GM12892 (cell line): ENCODE results near the gene BEND4.

Experiments used
- POLR2A ChIP-seq: IDR thresholded peaks from 2 replicates; pipeline ENCODE4 v1.6.1; 2011; ENCODE audit warnings: low read depth, low read length, control low read depth
- TAF1 ChIP-seq: IDR thresholded peaks from 2 replicates; pipeline ENCODE4 v1.6.1; 2011; ENCODE audit warnings: low read depth, mild to moderate bottlenecking, control low read depth, low read length, borderline replicate concordance

DNA sequence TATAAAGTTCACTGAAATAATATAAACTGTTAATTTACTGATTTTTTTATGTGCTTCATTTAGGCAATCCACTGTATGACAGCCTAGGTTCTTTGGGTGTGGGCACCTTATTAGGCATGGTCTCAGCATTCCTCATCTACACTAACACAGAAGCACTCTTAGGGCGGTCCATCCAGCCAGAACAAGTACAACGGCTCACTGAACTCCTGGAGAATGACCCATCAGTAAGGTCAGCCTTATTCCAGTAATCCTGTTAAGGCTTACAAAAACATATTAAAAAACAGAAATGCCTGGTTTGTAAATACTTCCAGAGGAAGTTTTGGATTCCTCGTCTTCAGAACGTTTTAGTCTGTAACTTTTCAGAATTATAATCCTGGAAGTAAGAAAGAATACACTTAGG, 82.0 kb downstream of the BEND4 start:
- no peak for TF ChIP-seq POLR2A
- no peak for TF ChIP-seq TAF1
